NCI-H1694 treated with DMSO at 0.1 percent for 48 hours (cell line): ENCODE data around the gene AP2B1.
A peak's percentile ranks its signal among the peaks of the same experiment; 100 is the strongest.
"Not testable (repeated sequence)": the region's sequence is repeated elsewhere in the genome, so short reads cannot be mapped to it uniquely, and the experiment has no call there.

Experiments
- DNase-seq: peaks from one replicate; lab custom pipeline; 2025; lab: John Stamatoyannopoulos, UW

Gene AP2B1

GRCh38 chr17:35587074-35587961 is at the start of gene AP2B1:
Gene AP2B1, plus strand, starts transcription at chr17:35587322. Its CDS starts 6,709 bp downstream, at chr17:35594031.
- DNase-seq: peak; percentile 88

GRCh38 chr17:35537601-35538141 is 49.5 kb upstream of the AP2B1 start, which contains the start of gene SLFN12L:
Gene SLFN12L, minus strand, starts transcription at chr17:35537678. Its CDS starts 15,314 bp downstream, at chr17:35522364.
- no peak for DNase-seq

DNA sequence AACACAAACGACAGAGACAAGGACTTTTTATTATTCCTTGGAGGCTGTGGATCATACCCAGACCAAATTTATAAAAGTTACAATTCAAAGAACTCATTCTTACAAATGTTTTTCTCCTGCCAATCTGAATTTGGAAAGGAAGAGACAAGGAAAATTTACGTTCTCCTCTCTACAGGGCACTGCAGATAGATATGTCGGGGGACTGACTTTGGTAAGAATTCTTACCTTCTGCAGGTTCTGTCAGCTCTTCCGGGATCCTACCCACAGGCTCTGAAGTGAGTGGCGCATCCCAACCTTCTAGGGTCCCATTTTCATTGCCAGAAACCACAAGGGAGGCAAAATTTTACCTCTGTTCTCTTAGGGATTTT is 47.5 kb upstream of the AP2B1 start:
- DNase-seq: no peak

- no peak for DNase-seq
Measured at GRCh38 chr17:35540589-35541404, 46.3 kb upstream of the AP2B1 start.

- DNase-seq: no peak
Measured at GRCh38 chr17:35541434-35541833, 45.7 kb upstream of the AP2B1 start.

DNA sequence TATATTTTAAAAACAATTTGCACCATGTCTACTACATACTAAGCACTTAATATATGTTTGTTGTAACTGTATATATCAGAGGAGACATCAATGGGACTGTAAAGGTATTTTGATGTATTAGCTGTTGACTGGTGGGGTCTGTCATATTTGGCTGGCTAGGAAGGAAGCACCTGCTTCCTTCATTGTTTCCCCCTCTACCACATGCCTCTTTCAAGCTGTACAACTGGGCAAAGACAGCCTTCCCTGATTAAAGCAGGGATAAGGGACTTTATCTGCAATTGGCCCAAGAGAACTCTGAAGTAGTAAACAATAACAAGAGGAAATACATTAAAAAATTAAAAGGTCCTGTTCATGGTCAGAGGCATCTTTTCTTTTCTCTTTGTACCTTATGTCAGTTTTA is 44.1 kb upstream of the AP2B1 start:
- DNase-seq: no peak

- no peak for DNase-seq
Measured at GRCh38 chr17:35543856-35544255, 43.3 kb upstream of the AP2B1 start.

GRCh38 chr17:35545150-35545549 is 42.0 kb upstream of the AP2B1 start:
- DNase-seq: no peak

- no peak for DNase-seq
Measured at GRCh38 chr17:35546487-35546886, 40.6 kb upstream of the AP2B1 start.

DNA sequence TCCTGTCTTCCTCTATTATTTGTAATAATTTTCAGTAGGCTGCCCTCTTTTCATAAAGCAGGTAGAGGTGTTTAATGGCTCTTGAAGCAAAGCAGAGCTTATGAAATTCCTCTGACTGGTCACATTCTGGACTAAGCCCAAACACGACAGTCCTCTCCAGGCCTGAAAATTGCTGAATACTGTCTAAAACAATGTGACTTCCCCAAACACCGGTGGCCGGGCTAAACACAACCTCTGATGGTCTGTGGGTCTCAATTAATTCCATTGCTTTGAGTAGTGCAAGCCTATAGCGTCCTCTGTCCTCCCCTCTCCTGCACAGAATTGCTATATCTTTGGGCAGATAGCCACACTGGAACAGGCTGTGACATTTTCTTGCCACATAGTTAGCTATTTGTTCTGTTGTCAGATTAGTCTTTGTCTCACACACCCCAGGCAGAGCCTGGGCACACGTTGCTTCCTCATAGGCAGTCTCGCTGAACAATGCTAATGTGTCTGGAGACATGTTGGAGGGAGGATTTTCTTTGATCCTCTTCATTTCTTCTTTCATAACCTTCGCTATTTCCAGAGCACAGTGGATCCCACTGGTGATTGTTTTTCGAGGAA is 38.8 kb upstream of the AP2B1 start:
- no peak for DNase-seq

- DNase-seq: no peak
Measured at GRCh38 chr17:35548978-35549377, 38.1 kb upstream of the AP2B1 start.

DNA sequence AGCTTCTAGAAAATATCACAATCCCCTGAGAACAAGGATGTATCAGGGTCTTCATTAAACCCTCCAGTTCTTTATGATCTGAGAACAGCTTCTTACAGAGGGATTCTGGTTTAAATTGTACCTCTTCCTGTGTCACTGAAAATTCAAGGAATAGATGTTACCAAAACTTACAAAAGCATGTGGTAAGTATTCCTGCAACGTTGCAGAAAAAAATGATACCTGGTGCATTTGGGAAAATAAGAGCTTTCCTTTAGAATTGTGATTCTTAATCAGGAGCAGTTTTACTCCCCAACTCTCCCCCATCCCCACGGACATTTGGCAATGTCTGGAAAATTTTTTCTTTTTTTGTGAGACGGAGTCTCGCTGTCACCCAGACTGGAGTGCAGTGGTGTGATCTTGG is 33.8 kb upstream of the AP2B1 start:
- DNase-seq: no peak

GRCh38 chr17:35554668-35555067 is 32.5 kb upstream of the AP2B1 start:
- no peak for DNase-seq

DNA sequence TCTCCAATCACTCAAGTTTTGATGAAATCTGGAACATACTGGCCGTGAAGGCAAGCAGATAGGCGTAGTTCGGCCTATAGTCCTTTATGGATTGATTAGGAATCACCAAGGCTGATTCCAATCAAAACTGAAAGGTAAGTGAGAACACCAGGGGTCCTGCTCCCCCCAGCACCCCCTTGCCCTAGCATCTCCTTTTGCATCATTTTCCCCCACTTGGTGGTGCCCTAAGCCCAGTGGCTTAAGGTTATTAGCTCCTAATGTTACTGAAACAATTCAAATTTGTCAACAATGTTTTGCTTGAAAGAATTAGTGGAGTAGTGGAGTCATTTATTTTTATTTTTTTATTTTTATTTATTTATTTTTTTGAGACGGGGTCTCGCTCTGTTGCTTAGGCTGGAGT is 31.4 kb upstream of the AP2B1 start:
- DNase-seq: no peak

GRCh38 chr17:35557353-35557752 is 29.8 kb upstream of the AP2B1 start:
- no peak for DNase-seq

GRCh38 chr17:35559495-35560210 is 27.5 kb upstream of the AP2B1 start:
- DNase-seq: no peak

DNA sequence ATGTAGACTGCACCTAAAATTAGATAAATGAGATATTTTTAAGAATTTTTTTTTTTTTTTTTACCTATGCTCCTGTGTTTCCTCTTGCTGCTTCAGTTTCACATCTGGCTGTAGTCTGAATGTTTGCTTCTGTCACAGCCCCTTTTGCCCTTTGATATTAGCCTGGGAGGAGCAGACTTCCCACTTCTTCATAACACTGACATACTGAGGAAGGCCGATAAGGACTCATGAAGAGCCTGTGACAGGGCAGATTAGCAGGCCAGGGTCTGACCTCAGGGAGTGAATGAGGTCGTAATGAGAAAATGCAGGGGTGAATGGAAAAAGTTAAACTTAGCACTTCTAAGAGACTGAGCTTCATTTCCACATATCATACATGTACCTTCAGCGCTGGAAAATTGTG is 26.4 kb upstream of the AP2B1 start, which contains the start of gene SLFN14:
SLFN14 (minus strand) TSS at position 117 of the 400 bp plus-strand sequence. CDS start 2,757 bp downstream, outside the sequence.
- no peak for DNase-seq

- DNase-seq: not testable (repeated sequence)
Measured at GRCh38 chr17:35563181-35563580, 23.9 kb upstream of the AP2B1 start.

DNA sequence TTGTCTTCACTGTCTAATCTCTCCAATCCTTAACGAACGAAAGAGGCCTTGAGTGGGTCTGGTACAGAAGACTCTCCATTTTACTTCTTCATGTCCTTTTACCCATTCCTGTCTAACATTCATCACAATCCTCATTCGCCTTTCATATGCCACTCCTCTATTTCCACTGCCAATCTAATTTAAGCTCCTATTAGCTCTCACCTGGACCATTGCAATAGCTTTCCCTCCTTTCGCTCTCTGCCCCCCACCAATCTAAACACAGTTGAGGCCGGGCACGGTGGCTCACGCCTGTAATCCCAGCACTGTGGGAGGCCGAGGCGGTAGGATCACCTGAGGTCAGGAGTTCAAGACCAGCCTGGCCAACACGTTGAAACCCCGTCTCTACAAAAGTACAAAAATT is 20.2 kb upstream of the AP2B1 start:
- DNase-seq: no peak

DNA sequence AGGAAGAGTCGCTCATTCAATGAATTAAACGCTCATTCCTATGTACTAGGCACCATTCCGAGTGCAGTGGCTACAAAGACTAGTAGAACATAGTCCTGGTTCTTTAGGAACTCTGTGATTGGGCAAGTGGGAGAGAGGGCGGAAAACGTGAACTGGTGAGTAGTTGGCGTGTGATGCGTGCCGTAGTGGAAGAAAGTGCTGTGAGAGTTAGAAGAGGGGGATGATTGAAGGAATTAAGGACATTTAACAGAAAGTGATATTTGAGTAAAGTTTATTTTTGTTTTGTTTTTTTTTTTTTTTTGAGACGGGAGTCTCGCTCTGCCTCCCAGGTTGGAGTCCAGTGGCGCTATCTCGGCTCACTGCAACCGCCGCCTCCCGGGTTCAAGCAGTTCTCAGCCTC is 18.6 kb upstream of the AP2B1 start:
- no peak for DNase-seq

DNA sequence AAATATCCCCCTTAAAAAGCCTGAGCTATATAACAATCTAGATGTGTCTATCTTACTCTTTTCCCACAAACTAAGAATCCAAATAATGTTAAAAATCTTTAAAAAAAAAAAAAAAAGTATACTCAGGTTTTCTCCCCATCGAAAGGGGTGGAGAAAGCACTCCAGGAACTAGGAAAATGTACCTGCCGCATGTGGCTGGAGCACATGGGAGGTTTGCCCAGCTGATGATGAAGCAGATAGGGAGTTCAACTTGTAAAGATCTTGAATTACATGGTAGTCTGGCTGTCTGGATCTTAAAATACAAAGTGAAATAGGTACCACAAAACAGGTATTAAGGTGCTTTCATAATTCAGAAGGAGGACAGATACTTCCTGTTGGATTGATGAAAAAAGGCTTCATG is 17.7 kb upstream of the AP2B1 start:
- DNase-seq: no peak

DNA sequence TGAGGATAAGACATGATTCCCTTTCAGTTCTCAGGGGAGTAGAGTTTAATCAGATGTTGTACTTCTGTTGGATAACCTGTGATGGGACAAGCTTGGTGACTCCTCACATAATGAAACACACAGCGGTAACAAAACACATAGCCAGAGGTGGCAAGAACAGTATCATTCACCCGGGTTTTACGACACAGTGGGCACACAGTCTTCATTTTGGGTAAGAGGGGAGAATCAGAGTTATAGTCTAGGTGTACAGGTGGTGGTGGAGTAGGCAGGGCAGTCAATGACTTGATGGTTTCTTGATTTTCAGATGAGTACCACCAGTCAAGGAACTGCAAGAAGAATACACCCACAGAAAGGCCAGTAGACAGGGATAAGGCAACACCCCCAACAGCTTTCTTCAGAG is 11.4 kb upstream of the AP2B1 start:
- DNase-seq: no peak
